GM12878 (cell line): ENCODE data around the gene SNX19.

Source experiments
- BCL11A ChIP-seq: IDR thresholded peaks from 2 replicates; pipeline ENCODE4 v1.6.1; 2011; ENCODE audit warnings: low read depth, low read length
- CHD1 ChIP-seq: IDR thresholded peaks from 2 replicates; pipeline ENCODE4 v1.6.1; 2012; ENCODE audit warnings: low read depth, low read length, improper control_type of control experiment
- CTCF ChIP-seq, 3 experiments: IDR thresholded peaks in 2 of 3; conservative IDR thresholded peaks in 1 of 3; 2 replicates each; pipeline ENCODE4 v1.5.1; 2011; ENCODE audit warnings: low read depth in 3 of 3, low read length in 3 of 3, mild to moderate bottlenecking in 3 of 3, control low read depth in 2 of 3, moderate library complexity in 2 of 3, inconsistent platforms in 1 of 3, mixed read lengths in 1 of 3; ENCODE audit not compliant: control insufficient read depth in 2 of 3, insufficient read depth in 1 of 3; ENCODE audit errors: extremely low read depth in 1 of 3
- IRF5 ChIP-seq: fragments of 450-650 bp; IDR thresholded peaks from 2 replicates; pipeline ENCODE4 v1.6.1; 2017; ENCODE audit warnings: borderline replicate concordance

GRCh38 chr11:130831976-130832375, 84.3 kb downstream of the SNX19 start:
- TF ChIP-seq CTCF (IDR thresholded peaks at IDR 0.05 in 2 of 3, conservative IDR thresholded peaks at IDR 0.05 in 1 of 3; ENCODE audit: control insufficient read depth in 2 of 3, extremely low read depth in 1 of 3, insufficient read depth in 1 of 3, low read depth in 3 of 3, low read length in 3 of 3) (no peak), IRF5 (no peak), CHD1 (no peak), BCL11A (no peak)
